IMR-90 (cell line): ENCODE results near the gene MAGI2. TPM values are rescaled to one million over a fixed set of nuclear protein-coding genes. Genes with fewer than 3 reads are reported as not detected.

Experiments
- ATAC-seq: fragments of 200-7000 bp; cut with Tn5 transposase; 2 replicates; pipeline ENCODE4 v1.9.1; 2020; ENCODE audit warnings: low read depth, mild to moderate bottlenecking, moderate library complexity
- BruUV-seq: library from RNA; stranded (reverse); fragments of 400-500 nt; replicated peaks from 2 replicates; lab custom pipeline; 2021; lab: Mats Ljungman, UMichigan
- CTCF ChIA-PET: fragments of 300-600 bp; formaldehyde crosslinking; extraction: SDS; loops from one replicate; lab custom pipeline; 2021; ENCODE audit warnings: antibody characterized with exemption; lab: Yijun Ruan, JAX
- POLR2A ChIA-PET: fragments of 300-600 bp; sonication (Branson Sonifier 250); formaldehyde crosslinking; loops from one replicate; lab custom pipeline; 2022; ENCODE audit warnings: antibody characterized with exemption; ENCODE audit not compliant: unreplicated experiment; lab: Charles Lee
- DNase-seq: peaks from one replicate; pipeline ENCODE4 v3.0.0; 2013
- H2AFZ ChIP-seq: replicated peaks from 2 replicates; pipeline ENCODE3; 2013; ENCODE audit warnings: low read length, mild to moderate bottlenecking; ENCODE audit not compliant: poor library complexity
- H2AK5ac ChIP-seq: 2 replicates; pipeline ENCODE4 v1.6.1; 2013; ENCODE audit warnings: low read depth, low read length, inconsistent platforms
- H2AK9ac ChIP-seq: replicated peaks from 2 replicates; pipeline ENCODE3; 2013; ENCODE audit warnings: mild to moderate bottlenecking, low read depth, low read length, moderate library complexity; ENCODE audit not compliant: poor library complexity
- H2BK120ac ChIP-seq: 2 replicates; pipeline ENCODE4 v1.6.1; 2013; ENCODE audit warnings: low read depth, low read length, inconsistent platforms
- H2BK15ac ChIP-seq: 3 replicates; pipeline ENCODE4 v1.6.1; 2013; ENCODE audit warnings: low read depth, low read length, inconsistent platforms
- H2BK20ac ChIP-seq: 2 replicates; pipeline ENCODE4 v1.6.1; 2013; ENCODE audit warnings: low read depth, mild to moderate bottlenecking, inconsistent platforms, low read length, moderate library complexity
- H2BK5ac ChIP-seq: 2 replicates; pipeline ENCODE4 v1.6.1; 2013; ENCODE audit warnings: mild to moderate bottlenecking, low read depth, low read length, inconsistent platforms; ENCODE audit not compliant: poor library complexity, severe bottlenecking
- H3K14ac ChIP-seq: replicated peaks from 2 replicates; pipeline ENCODE4 v1.6.1; 2013; ENCODE audit warnings: low read depth, low read length, inconsistent platforms
- H3K18ac ChIP-seq: 2 replicates; pipeline ENCODE4 v1.6.1; 2013; ENCODE audit warnings: low read depth, low read length, control low read depth
- H3K23ac ChIP-seq: 2 replicates; pipeline ENCODE4 v1.6.1; 2013; ENCODE audit warnings: low read depth, low read length, inconsistent platforms
- H3K27ac ChIP-seq: 2 replicates; pipeline ENCODE4 v1.5.1; 2013; ENCODE audit warnings: mild to moderate bottlenecking, control low read depth, low read length; ENCODE audit not compliant: insufficient read depth
- H3K27me3 ChIP-seq: 2 replicates; pipeline ENCODE4 v1.6.1; 2013; ENCODE audit warnings: low read length; ENCODE audit not compliant: control insufficient read depth, insufficient read depth
- H3K36me3 ChIP-seq: 2 replicates; pipeline ENCODE4 v1.6.1; 2013; ENCODE audit warnings: low read length, mixed read lengths; ENCODE audit not compliant: control insufficient read depth, insufficient read depth
- H3K4ac ChIP-seq: 2 replicates; pipeline ENCODE4 v1.6.1; 2013; ENCODE audit warnings: low read depth, low read length, inconsistent platforms
- H3K4me1 ChIP-seq: 2 replicates; pipeline ENCODE4 v1.6.1; 2013; ENCODE audit warnings: low read length, mixed read lengths; ENCODE audit not compliant: control insufficient read depth, insufficient read depth
- H3K4me2 ChIP-seq: 2 replicates; pipeline ENCODE4 v1.6.1; 2013; ENCODE audit warnings: low read depth, mild to moderate bottlenecking, control low read depth, low read length, moderate library complexity
- H3K4me3 ChIP-seq: 2 replicates; pipeline ENCODE4 v1.5.1; 2013; ENCODE audit warnings: low read depth, mild to moderate bottlenecking, control low read depth, low read length, moderate library complexity; ENCODE audit not compliant: insufficient read depth
- H3K56ac ChIP-seq: 2 replicates; pipeline ENCODE4 v1.6.1; 2013; ENCODE audit warnings: low read length, inconsistent platforms; ENCODE audit not compliant: insufficient read depth; ENCODE audit errors: extremely low read depth
- H3K79me1 ChIP-seq, 2 experiments: 2 replicates each; pipeline ENCODE4 v1.6.1; 2013; ENCODE audit warnings: low read length in 2 of 2, inconsistent platforms in 1 of 2, low read depth in 1 of 2
- H3K9ac ChIP-seq: 2 replicates; pipeline ENCODE4 v1.6.1; 2013; ENCODE audit warnings: low read depth, low read length, control low read depth
- H3K9me1 ChIP-seq: 2 replicates; pipeline ENCODE4 v1.6.1; 2013; ENCODE audit warnings: low read length, inconsistent platforms; ENCODE audit not compliant: insufficient read depth
- H3K9me3 ChIP-seq: 2 replicates; pipeline ENCODE4 v1.6.1; 2013; ENCODE audit warnings: low read length; ENCODE audit not compliant: control insufficient read depth, insufficient read depth
- H4K20me1 ChIP-seq: 2 replicates; pipeline ENCODE4 v1.6.1; 2013; ENCODE audit warnings: low read length, inconsistent platforms; ENCODE audit not compliant: insufficient read depth
- H4K5ac ChIP-seq: 2 replicates; pipeline ENCODE4 v1.6.1; 2013; ENCODE audit warnings: mild to moderate bottlenecking, low read depth, low read length, control low read depth
- H4K8ac ChIP-seq, 2 experiments: 2 replicates each; pipeline ENCODE4 v1.6.1; 2013; ENCODE audit warnings: low read depth in 2 of 2, low read length in 2 of 2, control low read depth in 1 of 2, inconsistent platforms in 1 of 2
- H4K91ac ChIP-seq: 2 replicates; pipeline ENCODE4 v1.6.1; 2013; ENCODE audit warnings: low read depth, low read length, inconsistent platforms; ENCODE audit not compliant: insufficient read depth
- CHD1 ChIP-seq: IDR thresholded peaks from 2 replicates; pipeline ENCODE4 v1.6.1; 2012; ENCODE audit warnings: low read depth, low read length, improper control_type of control experiment
- FOS ChIP-seq: fragments of 150-350 bp; IDR thresholded peaks from 2 replicates; pipeline ENCODE4 v1.6.1; 2016; ENCODE audit warnings: low read depth, low read length
- MXI1 ChIP-seq: IDR thresholded peaks from 2 replicates; pipeline ENCODE4 v1.6.1; 2012; ENCODE audit warnings: low read depth, mild to moderate bottlenecking, low read length, moderate library complexity, borderline replicate concordance
- RAD21 ChIP-seq: IDR thresholded peaks from 2 replicates; pipeline ENCODE4 v1.6.1; 2012; ENCODE audit warnings: low read length, improper control_type of control experiment
- RCOR1 ChIP-seq: IDR thresholded peaks from 2 replicates; pipeline ENCODE4 v1.6.1; 2012; ENCODE audit warnings: mild to moderate bottlenecking, low read length, improper control_type of control experiment; ENCODE audit not compliant: insufficient replicate concordance
- WGBS, 2 experiments: methylation state at CpG; one replicate each; pipeline versions ENCODE4 v1.1.5 to v1.1.7; 2013; ENCODE audit warnings: missing lambda C conversion rate in 2 of 2; ENCODE audit not compliant: insufficient read length in 1 of 2; ENCODE audit errors: extremely low coverage in 2 of 2; 5-methylcytosine and 5-hydroxymethylcytosine counted together
- dilution Hi-C: fragments of 300-500 bp; cut with HindIII; formaldehyde crosslinking; loops from one replicate; pipeline ENCODE4 v1.14.3; 2018; ENCODE audit warnings: low sequenced_read_pairs; ENCODE audit not compliant: unreplicated experiment
- in situ Hi-C: fragments of 300-500 bp; cut with MboI; formaldehyde crosslinking; loops from 3 replicates; pipeline ENCODE4 v1.14.3; 2019; ENCODE audit warnings: low sequenced_read_pairs, inconsistent platforms, mixed read lengths
- intact Hi-C: fragments of 100-400 bp; cut with micrococcal nuclease; formaldehyde crosslinking; loops from 2 replicates; pipeline ENCODE4 v1.10.0; 2022
- polyA plus RNA-seq, 3 experiments: library from polyadenylated mRNA; depleted of rRNA; stranded (reverse); fragments of >200 nt; gene quantifications; 2 replicates each; pipeline ENCODE4 v1.2.3, GENCODE V29; 2012; ENCODE audit warnings: low replicate concordance in 1 of 3
- total RNA-seq: library from RNA; depleted of rRNA; stranded (reverse); fragments of >200 nt; gene quantifications from 2 replicates; pipeline ENCODE4 v1.2.3, GENCODE V29; 2012
- TF ChIP-seq, protein P1 (sequence below): conservative IDR thresholded peaks from 2 replicates; pipeline ENCODE4 v1.5.1; 2012; ENCODE audit warnings: mild to moderate bottlenecking, low read depth, low read length, improper control_type of control experiment
- TF ChIP-seq, protein P2 (sequence below): fragments of 150-350 bp; IDR thresholded peaks from 2 replicates; pipeline ENCODE4 v1.6.1; 2017; ENCODE audit warnings: mild to moderate bottlenecking, antibody characterized with exemption, low read length, low read depth

MAGI2 gene
- total and polyA plus RNA-seq, 2 of the 4 experiments (the other 2 are of a cell fraction): 2.5 to 17.9 TPM

DNA sequence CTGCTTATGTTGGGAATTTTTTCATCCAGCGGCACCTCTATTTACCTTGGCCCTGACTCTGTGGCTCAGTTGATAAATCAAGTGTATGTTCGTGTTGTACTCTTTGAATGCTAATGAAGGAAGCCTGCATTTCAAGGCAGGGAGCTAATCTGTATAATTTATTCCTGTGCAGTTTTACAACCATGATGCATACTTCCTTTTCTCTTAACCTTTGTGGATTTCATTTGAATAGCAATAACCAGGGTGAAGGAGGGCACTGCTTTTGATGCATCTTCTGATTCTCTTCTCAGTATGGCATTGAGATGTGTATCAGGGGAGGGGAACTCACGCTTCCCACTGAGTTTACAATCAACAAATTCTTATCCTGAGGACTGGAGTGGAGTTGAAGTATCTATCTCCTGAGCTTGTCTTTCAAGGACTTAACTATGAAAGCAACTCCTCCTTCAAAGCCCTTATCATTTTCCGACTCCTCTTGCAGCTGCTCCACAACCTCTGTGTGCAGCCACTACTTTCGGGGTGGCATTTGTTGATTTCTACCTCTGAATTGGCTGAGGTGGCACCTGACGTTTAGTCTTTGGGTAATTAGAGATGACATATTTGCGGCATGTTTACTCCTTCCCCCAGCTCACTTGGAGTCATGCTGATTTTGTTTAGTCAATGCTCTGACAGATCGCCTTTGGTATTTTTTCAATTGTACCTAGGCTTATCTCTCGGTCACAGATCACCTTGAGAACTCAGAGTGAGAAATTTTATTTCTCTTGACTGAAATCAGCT is 1379.7 kb downstream of the MAGI2 start:
- Histone ChIP-seq H3K79me1 (no peaks in the 10 kb centered on the region), H2AK9ac (no peak overlapping the region), H4K91ac (no peak overlapping the region), H2AK5ac (no peak overlapping the region), H3K56ac (no peak overlapping the region), H2AFZ (no peak overlapping the region), H4K5ac (no peak overlapping the region), H2BK5ac (no peak overlapping the region), H2BK120ac (no peak overlapping the region), H3K36me3 (no peaks in the 10 kb centered on the region), H3K9me1 (no peaks in the 10 kb centered on the region), H3K27ac (no peak overlapping the region), H4K8ac (no peak overlapping the region), H3K4me3 (no peak overlapping the region), H3K4me2 (no peak overlapping the region), H3K27me3 (no peaks in the 10 kb centered on the region), H3K23ac (no peak overlapping the region), H2BK20ac (no peak overlapping the region), H3K9ac (no peak overlapping the region), H3K4ac (no peak overlapping the region), H3K14ac (no peak overlapping the region), H3K4me1 (peaks cover 8% of the 10 kb centered on the region), H3K18ac (no peak overlapping the region), H3K9me3 (no peaks in the 10 kb centered on the region), H2BK15ac (no peak overlapping the region), H4K20me1 (no peaks in the 10 kb centered on the region)
- ATAC-seq: no peak
- WGBS, 2 experiments: 100% methylated on average over 1 of the region's 9 CpGs; no CpG with 5 or more reads in 1 of the 2 experiments
- BruUV-seq: no TSS peak
- DNase-seq: no peak
- TF ChIP-seq, protein P1, sequence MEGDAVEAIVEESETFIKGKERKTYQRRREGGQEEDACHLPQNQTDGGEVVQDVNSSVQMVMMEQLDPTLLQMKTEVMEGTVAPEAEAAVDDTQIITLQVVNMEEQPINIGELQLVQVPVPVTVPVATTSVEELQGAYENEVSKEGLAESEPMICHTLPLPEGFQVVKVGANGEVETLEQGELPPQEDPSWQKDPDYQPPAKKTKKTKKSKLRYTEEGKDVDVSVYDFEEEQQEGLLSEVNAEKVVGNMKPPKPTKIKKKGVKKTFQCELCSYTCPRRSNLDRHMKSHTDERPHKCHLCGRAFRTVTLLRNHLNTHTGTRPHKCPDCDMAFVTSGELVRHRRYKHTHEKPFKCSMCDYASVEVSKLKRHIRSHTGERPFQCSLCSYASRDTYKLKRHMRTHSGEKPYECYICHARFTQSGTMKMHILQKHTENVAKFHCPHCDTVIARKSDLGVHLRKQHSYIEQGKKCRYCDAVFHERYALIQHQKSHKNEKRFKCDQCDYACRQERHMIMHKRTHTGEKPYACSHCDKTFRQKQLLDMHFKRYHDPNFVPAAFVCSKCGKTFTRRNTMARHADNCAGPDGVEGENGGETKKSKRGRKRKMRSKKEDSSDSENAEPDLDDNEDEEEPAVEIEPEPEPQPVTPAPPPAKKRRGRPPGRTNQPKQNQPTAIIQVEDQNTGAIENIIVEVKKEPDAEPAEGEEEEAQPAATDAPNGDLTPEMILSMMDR: no peak
- TF ChIP-seq MXI1 (no peak), CHD1 (no peak), RCOR1 (no peak), RAD21 (no peak), FOS (no peak)
- TF ChIP-seq, protein P2, sequence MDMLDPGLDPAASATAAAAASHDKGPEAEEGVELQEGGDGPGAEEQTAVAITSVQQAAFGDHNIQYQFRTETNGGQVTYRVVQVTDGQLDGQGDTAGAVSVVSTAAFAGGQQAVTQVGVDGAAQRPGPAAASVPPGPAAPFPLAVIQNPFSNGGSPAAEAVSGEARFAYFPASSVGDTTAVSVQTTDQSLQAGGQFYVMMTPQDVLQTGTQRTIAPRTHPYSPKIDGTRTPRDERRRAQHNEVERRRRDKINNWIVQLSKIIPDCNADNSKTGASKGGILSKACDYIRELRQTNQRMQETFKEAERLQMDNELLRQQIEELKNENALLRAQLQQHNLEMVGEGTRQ: no peak
- dilution Hi-C loops (no loop called here), in situ Hi-C loops (no loop called here), intact Hi-C loops (no loop called here)
- ChIA-PET POLR2A (no interaction called here), CTCF (no interaction called here)
